ENCODE measurements around the gene LARP6.
"Not testable (repeated sequence)": the region's sequence is repeated elsewhere in the genome, so short reads cannot be mapped to it uniquely, and the experiment has no call there.

DNA sequence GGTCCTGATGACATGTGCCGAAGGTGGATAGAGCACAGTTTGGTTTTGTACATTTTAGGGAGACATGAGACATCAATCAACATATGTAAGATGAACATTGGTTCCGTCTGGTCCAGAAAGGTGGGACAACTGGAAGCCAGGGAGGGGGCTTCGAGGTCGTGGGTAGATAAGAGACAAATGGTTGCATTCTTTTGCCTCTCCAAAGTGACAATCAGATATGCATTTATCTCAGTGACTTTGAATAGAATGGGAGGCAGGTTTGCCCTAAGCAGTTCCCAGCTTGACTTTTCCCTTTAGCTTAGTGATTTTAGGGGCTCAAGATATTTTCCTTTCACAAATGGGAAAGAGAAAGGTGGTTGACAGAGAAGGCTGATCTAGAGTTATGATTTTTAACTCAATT, 38.9 kb downstream of the LARP6 start:
- TF ChIP-seq, protein P1, sequence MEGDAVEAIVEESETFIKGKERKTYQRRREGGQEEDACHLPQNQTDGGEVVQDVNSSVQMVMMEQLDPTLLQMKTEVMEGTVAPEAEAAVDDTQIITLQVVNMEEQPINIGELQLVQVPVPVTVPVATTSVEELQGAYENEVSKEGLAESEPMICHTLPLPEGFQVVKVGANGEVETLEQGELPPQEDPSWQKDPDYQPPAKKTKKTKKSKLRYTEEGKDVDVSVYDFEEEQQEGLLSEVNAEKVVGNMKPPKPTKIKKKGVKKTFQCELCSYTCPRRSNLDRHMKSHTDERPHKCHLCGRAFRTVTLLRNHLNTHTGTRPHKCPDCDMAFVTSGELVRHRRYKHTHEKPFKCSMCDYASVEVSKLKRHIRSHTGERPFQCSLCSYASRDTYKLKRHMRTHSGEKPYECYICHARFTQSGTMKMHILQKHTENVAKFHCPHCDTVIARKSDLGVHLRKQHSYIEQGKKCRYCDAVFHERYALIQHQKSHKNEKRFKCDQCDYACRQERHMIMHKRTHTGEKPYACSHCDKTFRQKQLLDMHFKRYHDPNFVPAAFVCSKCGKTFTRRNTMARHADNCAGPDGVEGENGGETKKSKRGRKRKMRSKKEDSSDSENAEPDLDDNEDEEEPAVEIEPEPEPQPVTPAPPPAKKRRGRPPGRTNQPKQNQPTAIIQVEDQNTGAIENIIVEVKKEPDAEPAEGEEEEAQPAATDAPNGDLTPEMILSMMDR (IDR thresholded peaks at IDR 0.05), result not testable (repeated sequence)
- TF ChIP-seq CREB1 (CRISPR knock-in tag; IDR thresholded peaks at IDR 0.05); SP1 (CRISPR knock-in tag; conservative IDR thresholded peaks at IDR 0.05); TEAD4 (CRISPR knock-in tag; IDR thresholded peaks at IDR 0.05); CREM (CRISPR knock-in tag; IDR thresholded peaks at IDR 0.05); GABPB1 (CRISPR knock-in tag; IDR thresholded peaks at IDR 0.05); TCF7 (CRISPR knock-in tag; IDR thresholded peaks at IDR 0.05; ENCODE audit: low read depth); ZNF416 (CRISPR knock-in tag; IDR thresholded peaks at IDR 0.05); JUN (CRISPR knock-in tag; IDR thresholded peaks at IDR 0.05); ATF3 (CRISPR knock-in tag; conservative IDR thresholded peaks at IDR 0.05); CBFB (CRISPR knock-in tag; IDR thresholded peaks at IDR 0.05; ENCODE audit: low read depth): not testable (repeated sequence)
- TF ChIP-seq, protein P2, sequence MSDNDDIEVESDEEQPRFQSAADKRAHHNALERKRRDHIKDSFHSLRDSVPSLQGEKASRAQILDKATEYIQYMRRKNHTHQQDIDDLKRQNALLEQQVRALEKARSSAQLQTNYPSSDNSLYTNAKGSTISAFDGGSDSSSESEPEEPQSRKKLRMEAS (CRISPR knock-in tag; IDR thresholded peaks at IDR 0.05), result not testable (repeated sequence)
- TF ChIP-seq, protein P3, sequence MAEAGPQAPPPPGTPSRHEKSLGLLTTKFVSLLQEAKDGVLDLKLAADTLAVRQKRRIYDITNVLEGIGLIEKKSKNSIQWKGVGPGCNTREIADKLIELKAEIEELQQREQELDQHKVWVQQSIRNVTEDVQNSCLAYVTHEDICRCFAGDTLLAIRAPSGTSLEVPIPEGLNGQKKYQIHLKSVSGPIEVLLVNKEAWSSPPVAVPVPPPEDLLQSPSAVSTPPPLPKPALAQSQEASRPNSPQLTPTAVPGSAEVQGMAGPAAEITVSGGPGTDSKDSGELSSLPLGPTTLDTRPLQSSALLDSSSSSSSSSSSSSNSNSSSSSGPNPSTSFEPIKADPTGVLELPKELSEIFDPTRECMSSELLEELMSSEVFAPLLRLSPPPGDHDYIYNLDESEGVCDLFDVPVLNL (CRISPR knock-in tag; IDR thresholded peaks at IDR 0.05; ENCODE audit: borderline replicate concordance, low read depth), result not testable (repeated sequence)

Measured in WTC11 (cell line).